Activated CD8-positive, alpha-beta memory T cell treated with anti-CD3 and anti-CD28 coated beads for 36 hours (primary cell): ENCODE data around the gene KCNQ1. TPM values are rescaled to one million over a fixed set of nuclear protein-coding genes. Genes with fewer than 3 reads are reported as not detected.

Experiments used
- CTCF ChIA-PET: fragments of 350-600 bp; sonication (Branson Sonifier 250); formaldehyde crosslinking; loops from one replicate; lab custom pipeline; 2021; ENCODE audit warnings: antibody characterized with exemption; lab: Charles Lee
- POLR2A ChIA-PET: fragments of 350-600 bp; sonication (Branson Sonifier 250); formaldehyde crosslinking; loops from one replicate; lab custom pipeline; 2021; ENCODE audit warnings: antibody characterized with exemption; lab: Charles Lee
- total RNA-seq, 2 experiments: library from RNA; stranded (reverse); gene quantifications; one replicate each; pipeline ENCODE4 v1.2.3, GENCODE V29; 2021

Gene KCNQ1
- total RNA-seq, 2 experiments from 2014 or later: 3.1 to 3.9 TPM

GRCh38 chr11:2531987-2532703 lies 87.3 kb downstream of the KCNQ1 start:
- ChIA-PET CTCF (interaction anchor here (0.7 to 8.4 kb wide), 32 partner anchors 8 to 559 kb away, joined by 3 to 268 read pairs (median 4); partner anchors contain the start of genes C11orf21, CDKN1C, PHLDA2 and TRPM5), POLR2A (interaction anchor here (1.2 kb wide), 1 partner anchor 356 kb away, joined by 5 read pairs; no protein-coding TSS in a partner anchor)

GRCh38 chr11:2532704-2533586 lies 88.1 kb downstream of the KCNQ1 start:
- POLR2A ChIA-PET: interaction anchor here (1.2 kb wide), 2 partner anchors 355 to 360 kb away, joined by 4 to 5 read pairs; no protein-coding TSS in a partner anchor
- CTCF ChIA-PET: interaction anchor here (0.7 to 8.4 kb wide), 40 partner anchors 9 to 876 kb away, joined by 3 to 268 read pairs (median 3); partner anchors contain the start of genes C11orf21, CARS1, CDKN1C and PHLDA2

DNA sequence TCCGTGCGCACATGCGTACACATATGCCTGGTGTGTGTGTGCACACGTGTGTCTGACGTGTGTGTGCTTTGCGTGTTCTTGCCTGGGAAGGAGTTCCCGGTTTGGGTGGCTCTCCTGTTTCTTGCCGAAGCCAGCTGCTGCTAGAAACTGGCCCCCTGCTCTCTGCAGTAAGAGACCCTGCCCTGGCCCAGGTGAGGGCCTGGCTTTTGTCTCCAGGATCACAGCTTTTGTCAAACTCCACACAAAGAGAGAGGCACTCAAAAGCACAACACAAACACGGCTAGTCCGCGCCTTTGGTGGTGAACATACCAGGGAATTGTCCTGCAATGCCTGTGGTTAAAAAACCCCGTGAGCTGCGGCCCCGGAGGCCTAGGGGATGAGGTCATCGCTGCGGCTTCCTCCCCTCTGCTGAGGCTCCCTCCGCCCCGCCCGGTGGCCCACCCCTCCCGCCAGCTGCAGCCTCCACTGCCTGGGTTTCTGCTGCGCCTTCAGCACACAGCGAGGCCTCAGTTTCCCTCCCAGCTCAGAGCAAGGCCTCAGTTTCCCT lies 88.9 kb downstream of the KCNQ1 start:
- ChIA-PET CTCF (interaction anchor here (0.8 to 8.4 kb wide), 28 partner anchors 8 to 875 kb away, joined by 3 to 268 read pairs (median 4); partner anchors contain the start of genes C11orf21, CARS1, CDKN1C and PHLDA2), POLR2A (interaction anchor here (1.2 kb wide), 2 partner anchors 354 to 359 kb away, joined by 4 to 5 read pairs; no protein-coding TSS in a partner anchor)

- ChIA-PET POLR2A (interaction anchor here (1.2 kb wide), 1 partner anchor 358 kb away, joined by 4 read pairs; no protein-coding TSS in a partner anchor), CTCF (interaction anchor here (1.0 to 8.4 kb wide), 10 partner anchors 21 to 556 kb away, joined by 3 to 268 read pairs (median 18); partner anchors contain the start of genes C11orf21, CDKN1C, PHLDA2 and TSPAN32)
Observed at GRCh38 chr11:2534134-2534956, 89.5 kb downstream of the KCNQ1 start.

DNA sequence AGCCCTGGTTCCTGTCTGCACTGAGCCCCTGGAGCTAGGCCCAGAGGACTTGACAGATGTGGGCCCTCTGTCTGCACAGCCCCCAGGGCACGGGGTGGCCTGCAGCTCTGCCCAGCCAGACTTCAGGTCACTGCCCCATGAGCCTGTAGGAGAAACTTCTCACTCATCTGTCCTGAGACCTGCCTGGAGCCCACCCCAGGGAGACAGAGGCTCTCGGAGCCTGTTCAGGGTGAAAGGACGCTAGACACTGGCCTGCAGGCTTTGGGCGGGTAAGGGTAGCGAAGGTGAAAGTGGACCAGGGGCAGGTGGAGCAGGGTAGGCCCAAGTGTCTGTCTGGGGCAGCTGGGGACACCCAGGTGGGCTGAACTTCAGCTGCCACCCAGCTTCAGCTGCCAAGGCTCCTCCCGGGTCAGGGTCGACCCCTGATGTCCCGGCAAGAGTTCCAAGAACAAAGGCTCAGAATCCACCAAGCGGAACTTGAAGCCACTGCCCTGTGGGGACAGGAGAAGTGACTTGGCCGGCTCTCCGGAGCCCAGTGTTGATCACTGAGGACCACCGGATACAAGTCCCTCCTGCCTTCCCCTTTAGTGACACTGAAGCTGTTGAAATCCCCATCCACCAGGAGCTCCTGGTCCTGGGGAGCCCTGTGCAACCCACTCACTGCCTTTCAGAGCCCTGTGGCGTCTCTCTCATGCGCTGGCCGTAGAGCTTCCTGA lies 90.3 kb downstream of the KCNQ1 start:
- ChIA-PET POLR2A (no interaction called here), CTCF (interaction anchor here (4.2 to 8.4 kb wide), 3 partner anchors 111 to 556 kb away, joined by 33 to 268 read pairs (median 127); partner anchors contain the start of gene CDKN1C)

GRCh38 chr11:2535673-2536439 lies 91.0 kb downstream of the KCNQ1 start:
- CTCF ChIA-PET: interaction anchor here (6.1 to 8.4 kb wide), 2 partner anchors 111 to 355 kb away, joined by 127 to 268 read pairs; partner anchors contain the start of gene CDKN1C
- POLR2A ChIA-PET: no interaction called here

DNA sequence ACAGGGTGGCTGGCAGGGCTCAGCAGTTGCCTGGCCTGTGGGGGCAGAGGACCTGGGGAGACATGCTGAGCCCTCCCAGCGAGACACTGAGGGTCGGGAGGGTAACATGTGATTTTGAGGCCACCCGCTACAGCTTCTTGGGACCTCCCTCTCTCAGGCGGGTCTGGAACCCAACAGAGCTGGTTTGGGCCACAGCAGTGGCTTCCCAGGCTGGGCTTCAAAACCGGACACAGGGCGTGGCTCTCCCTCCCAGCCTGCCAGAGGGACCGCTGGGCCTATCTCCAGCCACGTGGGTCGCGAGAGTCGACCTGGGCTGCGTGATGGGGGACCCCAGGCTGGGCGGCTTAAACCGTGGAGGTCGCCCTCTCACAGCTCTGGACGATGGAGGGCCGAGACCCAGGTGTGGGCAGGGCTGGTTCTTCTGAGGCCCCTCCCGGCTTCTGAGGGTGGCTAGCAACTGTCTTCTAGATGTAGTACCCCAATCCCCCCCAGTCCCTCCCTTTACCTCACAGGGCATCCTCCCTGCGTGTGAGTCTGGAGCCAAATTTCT lies 91.7 kb downstream of the KCNQ1 start:
- ChIA-PET POLR2A (no interaction called here), CTCF (interaction anchor here (0.5 to 8.4 kb wide), 2 partner anchors 197 to 354 kb away, joined by 3 to 268 read pairs; partner anchors contain the start of gene CDKN1C)

DNA sequence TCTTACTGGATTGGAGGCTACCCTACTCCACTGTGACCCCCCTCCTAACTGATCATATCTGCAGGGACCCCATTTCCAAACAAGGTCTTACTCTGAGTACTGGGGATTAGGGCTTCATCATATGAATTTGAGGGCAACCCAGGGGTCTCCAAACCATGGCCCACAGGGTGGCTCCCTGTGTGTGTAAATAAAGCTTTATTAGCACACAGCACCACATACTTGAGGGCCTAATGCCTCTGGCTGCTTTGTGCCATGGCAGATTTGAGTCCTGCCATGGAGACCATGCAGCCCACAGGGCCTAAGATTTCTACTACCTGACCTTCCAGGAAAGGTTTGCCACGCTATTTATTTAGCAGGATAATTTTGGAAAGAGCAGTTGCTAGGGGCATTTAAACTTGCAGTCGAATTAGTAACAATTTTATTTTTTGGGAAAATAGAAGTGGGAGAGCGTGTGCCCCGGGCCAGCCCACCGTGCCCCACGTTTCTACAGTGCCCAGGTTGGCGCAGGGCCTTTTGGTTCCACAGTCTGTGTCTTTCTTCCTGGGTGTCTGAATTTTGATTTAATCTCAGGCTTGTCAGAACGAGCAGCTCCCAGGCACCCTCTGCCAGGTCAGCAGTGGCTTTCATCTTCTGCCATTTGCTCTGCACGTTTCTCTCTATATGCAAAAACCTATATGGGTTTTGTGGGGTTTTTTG lies 92.3 kb downstream of the KCNQ1 start:
- CTCF ChIA-PET: interaction anchor here (0.5 to 8.4 kb wide), 2 partner anchors 197 to 353 kb away, joined by 3 to 268 read pairs; partner anchors contain the start of gene CDKN1C
- POLR2A ChIA-PET: no interaction called here

- CTCF ChIA-PET: interaction anchor here (8.4 kb wide), 1 partner anchor 352 kb away, joined by 268 read pairs; the partner anchor contains the start of gene CDKN1C
- POLR2A ChIA-PET: no interaction called here
Observed at GRCh38 chr11:2537896-2538724, 93.3 kb downstream of the KCNQ1 start.

- CTCF ChIA-PET: no interaction called here
- POLR2A ChIA-PET: no interaction called here
Observed at GRCh38 chr11:2538951-2539350, 94.1 kb downstream of the KCNQ1 start.

- CTCF ChIA-PET: interaction anchor here (1.1 kb wide), 1 partner anchor 8 kb away, joined by 3 read pairs; no protein-coding TSS in a partner anchor
- POLR2A ChIA-PET: no interaction called here
Observed at GRCh38 chr11:2539371-2540222, 94.8 kb downstream of the KCNQ1 start.

DNA sequence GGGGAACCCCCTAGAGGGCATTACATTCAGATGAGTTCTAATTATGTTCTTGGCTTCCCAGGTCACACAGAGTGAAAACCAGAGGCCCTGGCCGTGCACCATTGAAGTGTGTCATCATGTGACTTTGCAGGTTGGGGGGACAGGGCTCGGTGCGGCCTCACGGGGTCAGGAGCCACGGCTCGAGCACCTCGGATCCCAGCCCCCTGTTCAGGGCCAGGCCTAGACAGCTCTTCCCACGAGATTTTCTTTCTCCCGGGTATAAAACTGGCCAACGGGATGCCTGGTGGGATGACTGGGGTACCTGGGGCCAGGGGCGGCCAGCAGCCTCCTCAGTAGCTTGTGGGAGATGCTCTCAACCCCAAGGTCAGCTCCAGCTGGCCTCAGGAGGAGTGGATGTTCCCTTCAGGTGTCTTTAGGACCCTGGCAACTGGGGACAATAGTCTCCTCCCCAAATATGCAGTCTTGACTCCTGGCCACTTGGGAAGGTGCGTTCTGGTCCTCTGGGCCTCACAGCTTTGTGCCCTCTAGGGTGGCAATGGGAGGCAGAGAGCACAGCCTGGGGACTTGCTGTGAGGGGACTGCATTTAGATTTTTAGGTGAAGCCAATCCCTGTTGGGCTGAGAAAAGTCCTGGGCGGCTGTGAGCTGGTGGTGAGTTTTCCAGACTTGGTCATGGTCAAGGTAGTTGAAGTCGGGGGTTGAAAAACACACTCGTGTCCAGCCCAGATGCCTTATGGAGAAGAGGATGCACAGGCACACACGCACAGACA lies 95.6 kb downstream of the KCNQ1 start:
- ChIA-PET CTCF (interaction anchor here (1.1 kb wide), 1 partner anchor 9 kb away, joined by 3 read pairs; no protein-coding TSS in a partner anchor), POLR2A (no interaction called here)
